BLaER1 treated with 17β-estradiol and CSF1 and Interleukin-3, amounts not matched to agents 10 nM and 100 nM (cell line): ENCODE results near the gene ZNF20.

Experiments
- H3K27ac ChIP-seq, 11 experiments: shearing (Covaris generic); formaldehyde crosslinking; 2 replicates each; pipeline ENCODE4 v1.8.1; 2022
- H3K27me3 ChIP-seq, 11 experiments: shearing (Covaris generic); formaldehyde crosslinking; 2 replicates each; pipeline ENCODE4 v1.8.1; 2022
- H3K36me3 ChIP-seq, 11 experiments: shearing (Covaris generic); formaldehyde crosslinking; 2 replicates each; pipeline ENCODE4 v1.8.1; 2022
- H3K4me1 ChIP-seq, 10 experiments: shearing (Covaris generic); formaldehyde crosslinking; 2 replicates each; pipeline ENCODE4 v1.8.1; 2022
- H3K4me2 ChIP-seq, 11 experiments: shearing (Covaris generic); formaldehyde crosslinking; 2 replicates each; pipeline ENCODE4 v1.8.1; 2022
- H3K4me3 ChIP-seq, 10 experiments: shearing (Covaris generic); formaldehyde crosslinking; 2 replicates each; pipeline ENCODE4 v1.8.1; 2022
- H3K9ac ChIP-seq, 11 experiments: shearing (Covaris generic); formaldehyde crosslinking; 2 replicates each; pipeline ENCODE4 v1.8.1; 2022
- H3K9me3 ChIP-seq, 11 experiments: shearing (Covaris generic); formaldehyde crosslinking; replicated peaks in 1 of 11; 2 replicates each; pipeline ENCODE4 v1.8.1; 2022
- H4K20me1 ChIP-seq, 11 experiments: shearing (Covaris generic); formaldehyde crosslinking; 2 replicates each; pipeline ENCODE4 v1.8.1; 2022
- Cebpa-rat ChIP-seq, 11 experiments: shearing (Covaris generic); IDR thresholded peaks; 2 replicates each; pipeline ENCODE4 v1.8.1; 2022

ZNF20 gene

DNA sequence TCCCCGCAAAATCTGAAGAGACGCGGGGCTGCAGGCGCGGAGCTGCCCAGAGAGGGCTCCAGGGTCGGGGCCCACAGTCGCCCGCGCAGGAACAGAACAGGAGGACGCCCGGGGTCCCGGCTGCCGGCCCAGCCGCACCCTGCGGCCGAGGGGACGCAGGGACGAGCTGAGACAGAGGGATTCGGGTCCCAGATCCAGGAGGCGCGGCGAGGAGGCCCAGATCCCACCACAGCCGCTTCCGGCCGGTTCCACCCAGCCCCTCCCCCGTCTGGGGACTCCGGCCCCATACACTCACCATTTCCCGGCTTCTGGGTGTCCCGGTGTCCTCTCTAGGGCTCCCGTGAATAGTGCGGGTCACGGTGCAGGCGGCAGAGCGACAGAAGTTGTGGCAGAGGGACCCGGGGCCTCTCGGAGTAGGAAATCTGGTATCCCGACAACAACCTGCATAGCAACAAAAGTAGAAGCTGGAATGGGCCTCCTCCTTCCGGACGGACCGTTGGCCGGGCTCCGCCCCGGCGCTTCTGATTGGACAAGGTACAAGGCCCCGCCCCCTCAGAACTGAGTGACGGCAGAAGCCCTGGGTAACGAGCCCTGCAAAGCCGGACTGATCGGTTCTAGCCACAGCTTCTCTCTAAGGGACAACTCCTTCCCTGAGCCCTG, at the start of gene ZNF20:
ZNF20 (minus strand) TSS at position 466 of the 660 bp plus-strand sequence; CDS start at position 298, 168 bp downstream.
- peak within 1 kb of the TSS; percentile 70 to 90 (median 81) for H3K27ac ChIP-seq
- no peaks in the 10 kb centered on the region for H3K27me3 ChIP-seq
- peaks cover 22 to 38% (median 33%) of the 10 kb centered on the region in 10 experiments for H3K4me1 ChIP-seq
- H3K4me3 ChIP-seq, result peak within 1 kb of the TSS; percentile 76 to 98 (median 88)
- peaks cover 24 to 46% (median 30%) of the 10 kb centered on the region in 11 experiments for H3K36me3 ChIP-seq
- H3K4me2 ChIP-seq, result peak within 1 kb of the TSS; percentile 88 to 100 (median 97)
- peaks cover 0 to 22% (median 6%) of the 10 kb centered on the region in 11 experiments; a peak in 9 of 22 replicates for H4K20me1 ChIP-seq
- H3K9ac ChIP-seq, result peak within 1 kb of the TSS; percentile 77 to 90 (median 86)
- no peak for TF ChIP-seq Cebpa-rat (IDR thresholded peaks at IDR 0.05)
- peaks cover 19 to 38% (median 25%) of the 10 kb centered on the region in 11 experiments for H3K9me3 ChIP-seq

DNA sequence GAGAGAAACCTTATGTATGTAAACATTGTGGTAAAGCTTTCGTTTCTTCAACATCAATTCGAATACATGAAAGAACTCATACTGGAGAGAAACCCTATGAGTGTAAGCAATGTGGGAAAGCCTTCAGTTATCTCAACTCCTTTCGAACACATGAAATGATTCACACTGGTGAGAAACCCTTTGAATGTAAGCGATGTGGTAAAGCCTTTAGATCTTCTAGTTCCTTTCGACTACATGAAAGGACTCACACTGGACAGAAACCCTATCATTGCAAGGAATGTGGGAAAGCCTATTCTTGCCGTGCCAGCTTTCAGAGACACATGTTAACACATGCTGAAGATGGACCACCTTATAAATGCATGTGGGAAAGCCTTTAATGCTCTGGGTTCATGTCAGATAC, 47.5 kb upstream of the ZNF20 start:
- Histone ChIP-seq H3K4me1 (no peaks in the 10 kb centered on the region), H3K4me2 (no peak overlapping the region), H3K27me3 (no peaks in the 10 kb centered on the region), H3K9me3 (peaks cover 100% of the 10 kb centered on the region in 11 experiments), H3K27ac (no peak overlapping the region), H3K36me3 (peaks cover 99 to 100% (median 100%) of the 10 kb centered on the region in 11 experiments), H4K20me1 (no peaks in the 10 kb centered on the region), H3K4me3 (peak overlapping the region; percentile 2 to 52 (median 38); a peak in 17 of 20 replicates), H3K9ac (no peak overlapping the region)
- TF ChIP-seq Cebpa-rat (IDR thresholded peaks at IDR 0.05), result no peak

DNA sequence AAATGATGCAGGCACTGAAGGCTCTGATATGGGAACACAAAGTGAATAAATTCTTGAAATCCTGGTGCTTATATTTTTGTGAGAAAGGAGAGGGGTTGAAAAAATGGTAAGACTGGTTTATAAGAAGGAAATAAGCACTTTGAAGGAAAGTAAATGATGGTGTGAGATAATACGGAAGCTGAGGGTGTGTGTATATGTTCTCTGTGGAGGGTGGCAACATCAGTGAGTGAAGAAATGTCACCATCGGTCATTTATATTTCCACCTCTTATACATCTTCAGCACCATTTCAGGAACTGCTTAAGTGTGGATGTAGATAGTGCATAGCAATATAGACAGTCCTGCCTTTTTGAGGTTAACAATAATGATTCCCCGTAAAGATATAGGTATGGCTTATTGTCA, 40.2 kb upstream of the ZNF20 start:
- Histone ChIP-seq H3K27ac (no peak overlapping the region), H3K9ac (no peak overlapping the region), H3K4me1 (no peaks in the 10 kb centered on the region), H4K20me1 (peaks cover 0 to 5% (median 0%) of the 10 kb centered on the region in 11 experiments; a peak in 1 of 22 replicates), H3K27me3 (no peaks in the 10 kb centered on the region), H3K36me3 (peaks cover 99 to 100% (median 100%) of the 10 kb centered on the region in 11 experiments), H3K9me3 (peaks cover 100% of the 10 kb centered on the region in 11 experiments), H3K4me2 (no peak overlapping the region), H3K4me3 (peak overlapping the region in 6 of 10 experiments; percentile 2 to 53 (median 31); a peak in 7 of 20 replicates)
- no peak for TF ChIP-seq Cebpa-rat (IDR thresholded peaks at IDR 0.05)

DNA sequence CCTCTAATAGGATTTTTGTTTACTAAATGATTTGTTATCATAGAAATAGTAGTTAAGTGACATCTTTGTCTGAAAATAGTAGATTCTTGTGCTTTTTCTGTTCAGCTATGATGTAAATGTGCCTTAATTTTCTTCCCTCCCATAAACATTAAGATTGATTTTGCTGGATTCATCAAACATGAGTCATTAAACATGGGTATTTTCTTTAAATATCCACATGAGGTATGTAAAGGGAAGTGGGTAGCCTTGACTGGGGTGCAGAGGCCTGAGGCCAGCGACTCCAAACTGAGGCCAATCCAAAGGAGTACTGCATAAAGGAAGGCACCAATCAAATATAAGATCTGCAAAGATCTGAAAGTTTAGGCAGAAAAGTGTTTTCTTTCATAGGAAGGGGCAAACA, 26.5 kb upstream of the ZNF20 start:
- Histone ChIP-seq H3K4me1 (peaks cover 20 to 40% (median 27%) of the 10 kb centered on the region in 10 experiments), H4K20me1 (peaks cover 0 to 51% (median 22%) of the 10 kb centered on the region in 11 experiments; a peak in 14 of 22 replicates), H3K27me3 (no peaks in the 10 kb centered on the region), H3K36me3 (peaks cover 53 to 75% (median 66%) of the 10 kb centered on the region in 11 experiments), H3K27ac (no peak overlapping the region), H3K9me3 (peaks cover 36 to 71% (median 43%) of the 10 kb centered on the region in 11 experiments), H3K4me2 (peak overlapping the region in 4 of 11 experiments; percentile 13 to 37 (median 28); a peak in 6 of 22 replicates), H3K4me3 (no peak overlapping the region), H3K9ac (peak overlapping the region in 1 of 11 experiments; percentile 15; a peak in 1 of 22 replicates)
- TF ChIP-seq Cebpa-rat (IDR thresholded peaks at IDR 0.05), result no peak

DNA sequence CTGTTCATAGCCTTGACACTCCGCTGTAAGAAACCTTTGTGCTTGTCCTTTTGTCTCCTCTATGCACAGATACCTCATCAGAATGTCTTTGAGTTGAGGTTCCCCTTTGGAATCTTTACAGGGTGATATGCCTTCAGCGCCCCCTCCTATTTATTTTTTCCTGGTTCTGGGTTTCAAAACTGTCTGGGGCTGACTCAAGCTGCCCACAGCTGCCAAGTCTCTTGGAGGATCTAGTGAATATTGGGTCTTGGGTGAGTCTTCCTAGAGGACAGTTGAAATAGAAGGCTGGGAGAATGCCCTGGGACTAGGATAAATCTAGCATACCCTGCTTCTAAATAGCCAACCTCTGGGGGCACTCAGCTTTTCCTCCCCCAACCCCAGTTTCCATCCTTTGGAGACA, 23.7 kb upstream of the ZNF20 start:
- peaks cover 20 to 40% (median 27%) of the 10 kb centered on the region in 10 experiments for H3K4me1 ChIP-seq
- TF ChIP-seq Cebpa-rat (IDR thresholded peaks at IDR 0.05), result no peak
- peaks cover 25 to 47% (median 38%) of the 10 kb centered on the region in 11 experiments for H3K36me3 ChIP-seq
- peak overlapping the region; percentile 94 to 98 (median 96) for H3K27ac ChIP-seq
- H3K4me2 ChIP-seq, result peak overlapping the region; percentile 85 to 96 (median 91)
- H3K4me3 ChIP-seq, result peak overlapping the region; percentile 82 to 99 (median 91)
- peak overlapping the region; percentile 93 to 99 (median 97) for H3K9ac ChIP-seq
- no peaks in the 10 kb centered on the region for H3K27me3 ChIP-seq
- H4K20me1 ChIP-seq, result peaks cover 0 to 48% (median 22%) of the 10 kb centered on the region in 11 experiments; a peak in 14 of 22 replicates
- H3K9me3 ChIP-seq, result peaks cover 8 to 53% (median 16%) of the 10 kb centered on the region in 11 experiments

DNA sequence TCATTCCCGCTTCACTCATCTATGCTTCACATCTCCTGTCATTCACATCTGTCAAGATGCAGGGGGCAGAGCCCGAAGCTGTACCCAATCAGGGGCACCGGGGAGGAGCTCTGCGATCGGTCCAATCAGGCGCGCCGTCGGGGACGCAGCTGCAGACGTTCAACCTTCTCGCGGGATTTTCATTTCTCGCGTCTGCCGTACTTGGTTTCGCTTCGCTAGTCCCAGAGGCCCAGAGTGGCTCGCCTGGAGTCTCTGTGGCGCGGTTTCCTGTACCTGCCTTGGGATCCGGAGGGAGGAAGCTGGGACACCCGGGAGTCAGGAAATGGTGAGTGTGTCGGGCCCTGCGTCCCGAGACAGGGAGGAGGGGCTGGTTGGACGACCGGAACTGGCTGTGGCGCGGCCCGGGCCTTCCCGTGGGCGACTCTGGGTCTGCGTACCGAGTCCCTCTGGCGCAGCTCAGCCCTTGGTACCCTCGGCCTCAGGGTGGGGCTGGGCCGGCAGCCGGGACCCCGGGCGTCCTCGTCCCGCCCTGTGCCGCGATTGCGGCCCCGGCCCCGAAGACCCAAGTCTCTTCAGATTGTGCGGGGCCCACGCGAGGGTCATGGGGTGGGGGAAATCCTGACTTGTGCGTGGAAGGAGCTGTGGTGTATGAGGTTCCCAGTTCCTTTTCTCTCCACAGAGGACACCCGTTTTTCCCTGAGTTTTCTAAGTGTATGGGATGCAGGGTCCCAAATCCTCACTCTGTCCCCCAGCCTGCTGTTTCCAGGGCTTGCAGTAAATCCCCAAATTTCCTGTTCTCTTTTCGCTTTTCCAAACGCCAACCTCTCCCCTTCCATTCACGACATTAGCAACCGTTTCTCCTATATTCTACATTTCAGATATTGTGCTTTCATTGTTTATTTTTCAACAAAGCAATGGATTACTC, 23.0 kb upstream of the ZNF20 start, which contains the start of gene ZNF136:
ZNF136 (plus strand) TSS at position 215 of the 925 bp plus-strand sequence; CDS start at position 323, 108 bp downstream.
- no peaks in the 10 kb centered on the region for H3K27me3 ChIP-seq
- peak within 1 kb of the TSS; percentile 82 to 99 (median 91) for H3K4me3 ChIP-seq
- peaks cover 0 to 41% (median 22%) of the 10 kb centered on the region in 11 experiments; a peak in 14 of 22 replicates for H4K20me1 ChIP-seq
- H3K9me3 ChIP-seq, result peaks cover under 1 to 46% (median 9%) of the 10 kb centered on the region in 11 experiments; a peak in 20 of 22 replicates
- H3K27ac ChIP-seq, result peak within 1 kb of the TSS; percentile 94 to 98 (median 96)
- H3K36me3 ChIP-seq, result peaks cover 18 to 40% (median 31%) of the 10 kb centered on the region in 11 experiments
- peak within 1 kb of the TSS; percentile 85 to 96 (median 91) for H3K4me2 ChIP-seq
- peak within 1 kb of the TSS; percentile 93 to 99 (median 97) for H3K9ac ChIP-seq
- H3K4me1 ChIP-seq, result peaks cover 20 to 40% (median 27%) of the 10 kb centered on the region in 10 experiments
- no peak for TF ChIP-seq Cebpa-rat (IDR thresholded peaks at IDR 0.05)

DNA sequence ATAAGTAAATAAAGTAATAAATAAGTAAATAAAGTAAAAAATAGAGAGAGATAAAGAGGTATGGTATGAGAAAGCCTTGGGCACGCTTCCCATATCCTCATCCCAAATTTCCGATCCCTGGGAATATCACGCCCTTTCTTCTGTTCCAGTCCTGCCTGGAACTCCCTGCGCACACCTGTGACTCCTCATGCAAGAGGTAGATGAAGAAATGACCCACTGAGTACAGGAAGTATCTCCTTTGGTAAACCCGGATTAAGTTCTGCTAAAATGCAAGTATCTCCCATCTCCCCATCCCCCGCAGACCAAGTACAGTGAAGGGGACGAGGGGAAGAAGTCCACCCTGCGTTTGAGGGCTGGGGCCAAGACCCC, 22.3 kb upstream of the ZNF20 start:
- H3K9me3 ChIP-seq, result peaks cover 0 to 46% (median 5%) of the 10 kb centered on the region in 11 experiments; a peak in 15 of 22 replicates
- peaks cover 0 to 3% (median 0%) of the 10 kb centered on the region in 11 experiments; a peak in 6 of 22 replicates for H3K27me3 ChIP-seq
- H3K4me2 ChIP-seq, result peak overlapping the region; percentile 74 to 96 (median 88)
- peak overlapping the region; percentile 82 to 99 (median 91) for H3K4me3 ChIP-seq
- TF ChIP-seq Cebpa-rat (IDR thresholded peaks at IDR 0.05), result no peak
- H3K9ac ChIP-seq, result peak overlapping the region; percentile 93 to 99 (median 97); a peak in 21 of 22 replicates
- peaks cover 14 to 33% (median 24%) of the 10 kb centered on the region in 11 experiments; a peak in 21 of 22 replicates for H3K36me3 ChIP-seq
- peak overlapping the region in 9 of 11 experiments; percentile 94 to 98 (median 96); a peak in 14 of 22 replicates for H3K27ac ChIP-seq
- peaks cover 20 to 40% (median 27%) of the 10 kb centered on the region in 10 experiments for H3K4me1 ChIP-seq
- H4K20me1 ChIP-seq, result peaks cover 0 to 38% (median 22%) of the 10 kb centered on the region in 11 experiments; a peak in 14 of 22 replicates

DNA sequence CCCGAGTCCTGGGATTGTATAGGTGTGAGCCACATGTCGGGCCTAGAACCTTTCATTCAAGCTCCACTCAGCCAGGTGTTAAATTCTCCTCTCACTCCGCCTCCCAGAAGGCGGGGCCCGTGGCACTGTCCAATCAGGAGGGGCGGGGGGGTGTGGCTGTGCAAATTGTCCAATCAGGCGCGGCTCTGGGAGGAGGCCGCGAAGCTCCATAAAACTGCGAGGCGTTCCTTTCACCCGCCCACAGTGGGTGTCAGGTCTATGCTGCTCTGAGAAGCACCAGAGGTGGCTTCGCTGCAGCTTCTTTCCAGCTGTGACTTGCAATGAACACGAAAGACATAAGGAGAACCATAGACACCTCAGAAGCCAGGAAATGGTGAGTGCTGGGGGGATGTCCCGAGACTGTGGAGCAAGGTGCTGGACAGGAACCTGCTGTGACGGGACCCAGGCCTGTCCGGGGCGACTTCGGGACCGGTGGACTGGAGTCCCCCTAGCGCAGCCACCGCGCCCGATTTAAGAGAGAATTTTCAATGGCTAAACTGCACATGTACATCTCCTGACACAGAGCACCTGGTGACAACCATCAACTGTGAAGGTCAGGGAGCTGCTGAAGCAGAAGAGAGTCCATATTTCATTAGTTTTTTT, 19.7 kb upstream of the ZNF20 start:
- H4K20me1 ChIP-seq, result peaks cover 0 to 16% (median 6%) of the 10 kb centered on the region in 11 experiments; a peak in 11 of 22 replicates
- H3K27ac ChIP-seq, result no peak overlapping the region
- H3K36me3 ChIP-seq, result peaks cover 3 to 9% (median 5%) of the 10 kb centered on the region in 11 experiments; a peak in 19 of 22 replicates
- no peak overlapping the region for H3K4me3 ChIP-seq
- no peak overlapping the region for H3K9ac ChIP-seq
- peaks cover 21 to 29% (median 25%) of the 10 kb centered on the region in 11 experiments for H3K27me3 ChIP-seq
- no peak overlapping the region for H3K4me2 ChIP-seq
- H3K4me1 ChIP-seq, result peaks cover 11 to 27% (median 18%) of the 10 kb centered on the region in 10 experiments
- TF ChIP-seq Cebpa-rat (IDR thresholded peaks at IDR 0.05), result no peak
- H3K9me3 ChIP-seq, result peaks cover 17 to 48% (median 27%) of the 10 kb centered on the region in 11 experiments
